SJSA1 (cell line): ENCODE results near the gene SLC25A45. TPM values are rescaled to one million over a fixed set of nuclear protein-coding genes. Genes with fewer than 3 reads are reported as not detected.
"Not testable (repeated sequence)": the region's sequence is repeated elsewhere in the genome, so short reads cannot be mapped to it uniquely, and the experiment has no call there.

ENCODE experiments used
- DNase-seq, 2 experiments: peaks; one replicate each; pipeline ENCODE4 v3.0.0-alpha.2; 2015 to 2020; ENCODE audit warnings: low spot score in 2 of 2, low read depth in 1 of 2
- H3K27ac ChIP-seq: fragments of 250-450 bp; sonication (Bioruptor Pico); 2 replicates; pipeline ENCODE4 v1.5.1; 2020; ENCODE audit warnings: mild to moderate bottlenecking, moderate library complexity
- H3K27me3 ChIP-seq: fragments of 250-450 bp; sonication (Bioruptor Pico); replicated peaks from 2 replicates; pipeline ENCODE4 v1.5.1; 2020; ENCODE audit warnings: mild to moderate bottlenecking, moderate library complexity
- H3K36me3 ChIP-seq: fragments of 250-450 bp; sonication (Bioruptor Pico); 2 replicates; pipeline ENCODE4 v1.5.1; 2020; ENCODE audit warnings: mild to moderate bottlenecking
- H3K4me1 ChIP-seq: fragments of 250-450 bp; sonication (Bioruptor Pico); replicated peaks from 2 replicates; pipeline ENCODE4 v1.6.1; 2021; ENCODE audit warnings: mild to moderate bottlenecking
- H3K4me3 ChIP-seq: fragments of 250-450 bp; sonication (Bioruptor Pico); 2 replicates; pipeline ENCODE4 v1.5.1; 2020; ENCODE audit warnings: mild to moderate bottlenecking
- H3K9me3 ChIP-seq: fragments of 250-450 bp; sonication (Bioruptor Pico); replicated peaks from 2 replicates; pipeline ENCODE4 v1.5.1; 2020; ENCODE audit warnings: mild to moderate bottlenecking
- total RNA-seq: library from RNA; depleted of rRNA; stranded (reverse); fragments of >200 nt; shearing (Covaris generic); gene quantifications from 2 replicates; pipeline ENCODE4 v1.2.3, GENCODE V29; 2014; rRNA removed

Gene SLC25A45
- total RNA-seq, 1 experiment from 2014 or later: 3.1 TPM

GRCh38 chr11:65332591-65332990, 49.9 kb downstream of the SLC25A45 start:
- DNase-seq, H3K27me3 ChIP-seq, H3K27ac ChIP-seq, H3K9me3 ChIP-seq, H3K4me3 ChIP-seq: not testable (repeated sequence)
- peaks cover 13% of the 10 kb centered on the region for H3K4me1 ChIP-seq
- H3K36me3 ChIP-seq: peaks cover 22% of the 10 kb centered on the region

GRCh38 chr11:65330544-65330943, 51.9 kb downstream of the SLC25A45 start:
- Histone ChIP-seq H3K4me1 (peaks cover 11% of the 10 kb centered on the region), H3K4me3 (no peak overlapping the region), H3K9me3 (no peaks in the 10 kb centered on the region), H3K27me3 (no peaks in the 10 kb centered on the region), H3K27ac (no peak overlapping the region), H3K36me3 (peaks cover 6% of the 10 kb centered on the region)
- no peak for DNase-seq

- no peaks in the 10 kb centered on the region for H3K9me3 ChIP-seq
Measured at GRCh38 chr11:65329944-65330403, 52.5 kb downstream of the SLC25A45 start.

GRCh38 chr11:65329478-65329877, 53.0 kb downstream of the SLC25A45 start:
- H3K9me3 ChIP-seq: no peaks in the 10 kb centered on the region
- no peak overlapping the region for H3K4me3 ChIP-seq
- peaks cover 4% of the 10 kb centered on the region for H3K36me3 ChIP-seq
- H3K27ac ChIP-seq: no peak overlapping the region
- peaks cover 1% of the 10 kb centered on the region for H3K4me1 ChIP-seq
- H3K27me3 ChIP-seq: no peaks in the 10 kb centered on the region
- DNase-seq: no peak

More at GRCh38 chr11:65329944-65330403, 52.5 kb downstream of the SLC25A45 start:
- Histone ChIP-seq H3K27ac (no peak overlapping the region), H3K36me3 (peaks cover 4% of the 10 kb centered on the region), H3K4me3 (no peak overlapping the region), H3K27me3 (no peaks in the 10 kb centered on the region), H3K4me1 (peaks cover 5% of the 10 kb centered on the region)
- peak; percentile 85 to 95 for DNase-seq

GRCh38 chr11:65327021-65327420, 55.4 kb downstream of the SLC25A45 start:
- no peak for DNase-seq

GRCh38 chr11:65325435-65325834, 57.0 kb downstream of the SLC25A45 start:
- Histone ChIP-seq H3K9me3 (no peaks in the 10 kb centered on the region), H3K27ac (no peak overlapping the region), H3K27me3 (no peaks in the 10 kb centered on the region), H3K36me3 (peaks cover 34% of the 10 kb centered on the region), H3K4me1 (no peaks in the 10 kb centered on the region; the same call in 1 of the 2 replicates), H3K4me3 (no peak overlapping the region)
- no peak for DNase-seq

More at GRCh38 chr11:65327021-65327420, 55.4 kb downstream of the SLC25A45 start:
- Histone ChIP-seq H3K27ac (no peak overlapping the region), H3K27me3 (no peaks in the 10 kb centered on the region), H3K4me3 (no peak overlapping the region), H3K36me3 (peaks cover 18% of the 10 kb centered on the region), H3K9me3 (no peaks in the 10 kb centered on the region), H3K4me1 (no peaks in the 10 kb centered on the region; the same call in 1 of the 2 replicates)

Other genes with a start within 250 kb of the SLC25A45 start
- gene SYVN1, start 248.1 kb downstream of the SLC25A45 start, total RNA-seq: 15.6 and 20.2 TPM in 2 replicates
- not detected in 2 replicates for gene SPDYC, start 212.4 kb downstream of the SLC25A45 start, total RNA-seq
- gene CAPN1, start 200.7 kb downstream of the SLC25A45 start, total RNA-seq: 120 and 177 TPM in 2 replicates
- 26.8 and 44.2 TPM in 2 replicates for gene POLA2, start 120.7 kb downstream of the SLC25A45 start, total RNA-seq
- gene CDC42EP2, start 67.8 kb downstream of the SLC25A45 start, total RNA-seq: 10.5 and 16.6 TPM in 2 replicates
- gene DPF2, start 48.8 kb downstream of the SLC25A45 start, total RNA-seq: 87.6 and 105 TPM in 2 replicates
- 0.25 TPM in 1 of 2 replicates, not detected in the other for gene TIGD3, start 27.9 kb downstream of the SLC25A45 start, total RNA-seq
- gene FRMD8, start 4.0 kb upstream of the SLC25A45 start, total RNA-seq: 90.2 and 125 TPM in 2 replicates
- gene NEAT1, start 40.2 kb upstream of the SLC25A45 start, total RNA-seq: 6.9 and 12.1 TPM in 2 replicates
- 1,620 and 2,210 TPM in 2 replicates for gene MALAT1, start 116.4 kb upstream of the SLC25A45 start, total RNA-seq
- gene SCYL1, start 142.4 kb upstream of the SLC25A45 start, total RNA-seq: 103 and 130 TPM in 2 replicates
- gene LTBP3, start 175.7 kb upstream of the SLC25A45 start, total RNA-seq: 22.9 and 52.0 TPM in 2 replicates
- 109 and 111 TPM in 2 replicates for gene ZNRD2, start 187.8 kb upstream of the SLC25A45 start, total RNA-seq
- gene FAM89B, start 189.9 kb upstream of the SLC25A45 start, total RNA-seq: 35.1 and 64.9 TPM in 2 replicates
- 103 and 107 TPM in 2 replicates for gene EHBP1L1, start 193.4 kb upstream of the SLC25A45 start, total RNA-seq
- 0.13 TPM in 1 of 2 replicates, not detected in the other for gene KCNK7, start 213.2 kb upstream of the SLC25A45 start, total RNA-seq
- 37.9 and 55.8 TPM in 2 replicates for gene MAP3K11, start 231.6 kb upstream of the SLC25A45 start, total RNA-seq
- 27.5 and 39.7 TPM in 2 replicates for gene PCNX3, start 233.1 kb upstream of the SLC25A45 start, total RNA-seq